ENCODE measurements around the gene SCGB1C1.

- TF ChIP-seq POLR2A (IDR thresholded peaks at IDR 0.05) (no peak), CTCF (IDR thresholded peaks at IDR 0.05) (no peak)
Measured at GRCh38 chr11:204587-205109, 11.8 kb downstream of the SCGB1C1 start.

Measured in ovary (tissue), 3 donors.